ENCODE measurements around the gene MRGPRD. TPM values are rescaled to one million over a fixed set of nuclear protein-coding genes. Genes with fewer than 3 reads are reported as not detected.

MRGPRD gene
- total RNA-seq, 1 donor from 2014 or later = not detected

DNA sequence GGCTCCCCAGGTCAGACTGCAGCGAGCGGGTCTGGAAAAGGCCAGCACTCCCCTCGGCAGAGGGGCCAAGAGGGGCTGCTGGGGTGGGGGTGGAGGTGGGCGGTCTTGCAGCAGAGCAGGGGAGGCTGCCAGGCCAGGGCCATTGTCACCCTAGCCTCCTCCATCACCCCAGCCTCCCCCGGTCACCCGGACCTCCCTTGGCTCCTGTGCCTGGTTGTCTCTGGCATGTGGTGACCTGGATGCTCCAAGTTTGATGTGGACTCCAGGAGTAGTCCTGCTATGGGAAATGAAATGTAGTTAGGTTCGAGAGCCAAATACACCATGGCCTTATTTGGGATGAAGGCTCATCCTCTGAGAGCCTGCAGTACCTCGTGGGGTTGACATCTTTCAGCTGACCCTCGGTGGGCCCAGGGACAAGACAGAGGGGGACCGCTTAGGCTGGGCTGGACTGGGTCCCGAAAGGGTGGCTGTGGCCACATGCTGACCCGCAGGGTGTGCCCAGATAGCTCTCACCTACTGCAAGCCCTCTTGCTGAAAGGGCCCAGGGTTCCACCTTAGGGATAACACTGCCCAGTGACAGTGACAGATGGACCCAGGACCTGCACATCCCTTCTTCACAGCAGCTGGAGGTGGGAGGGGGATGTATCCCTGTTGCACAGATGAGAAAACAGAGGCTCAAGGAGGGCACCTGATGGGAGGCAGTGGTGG is 24.1 kb downstream of the MRGPRD start:
- no peak for DNase-seq (ENCODE audit: extremely low spot score, unreplicated experiment)
- Mint-ChIP-seq H3K36me3 (no peaks in the 10 kb centered on the region), H3K27me3 (no peaks in the 10 kb centered on the region), H3K9me3 (no peaks in the 10 kb centered on the region), H3K4me1 (ENCODE audit: unreplicated experiment) (no peaks in the 10 kb centered on the region), H3K4me3 (no peak overlapping the region), H3K27ac (no peak overlapping the region)
- TF ChIP-seq, protein P1, sequence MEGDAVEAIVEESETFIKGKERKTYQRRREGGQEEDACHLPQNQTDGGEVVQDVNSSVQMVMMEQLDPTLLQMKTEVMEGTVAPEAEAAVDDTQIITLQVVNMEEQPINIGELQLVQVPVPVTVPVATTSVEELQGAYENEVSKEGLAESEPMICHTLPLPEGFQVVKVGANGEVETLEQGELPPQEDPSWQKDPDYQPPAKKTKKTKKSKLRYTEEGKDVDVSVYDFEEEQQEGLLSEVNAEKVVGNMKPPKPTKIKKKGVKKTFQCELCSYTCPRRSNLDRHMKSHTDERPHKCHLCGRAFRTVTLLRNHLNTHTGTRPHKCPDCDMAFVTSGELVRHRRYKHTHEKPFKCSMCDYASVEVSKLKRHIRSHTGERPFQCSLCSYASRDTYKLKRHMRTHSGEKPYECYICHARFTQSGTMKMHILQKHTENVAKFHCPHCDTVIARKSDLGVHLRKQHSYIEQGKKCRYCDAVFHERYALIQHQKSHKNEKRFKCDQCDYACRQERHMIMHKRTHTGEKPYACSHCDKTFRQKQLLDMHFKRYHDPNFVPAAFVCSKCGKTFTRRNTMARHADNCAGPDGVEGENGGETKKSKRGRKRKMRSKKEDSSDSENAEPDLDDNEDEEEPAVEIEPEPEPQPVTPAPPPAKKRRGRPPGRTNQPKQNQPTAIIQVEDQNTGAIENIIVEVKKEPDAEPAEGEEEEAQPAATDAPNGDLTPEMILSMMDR (conservative IDR thresholded peaks at IDR 0.05) = peak; percentile 1

DNA sequence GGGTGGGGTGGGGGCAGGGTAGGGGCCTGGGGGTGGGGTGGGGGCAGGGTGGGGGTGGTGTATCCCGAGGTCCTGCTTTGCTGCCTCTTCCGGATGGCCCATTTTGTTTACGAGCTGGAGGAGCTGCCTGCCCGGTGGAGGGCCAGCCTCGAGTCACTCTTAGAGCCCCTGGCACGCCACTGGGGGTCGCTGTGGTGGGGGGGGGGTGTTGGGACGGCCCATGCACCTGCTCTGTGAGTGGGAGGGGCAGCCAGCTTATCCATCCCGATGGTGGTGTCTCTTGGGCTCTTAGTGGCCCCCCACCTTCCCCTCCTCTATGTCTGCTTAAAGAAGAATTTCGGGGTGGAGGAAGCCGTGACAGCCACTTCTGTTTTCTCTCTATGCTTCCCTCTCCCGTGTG is 24.6 kb downstream of the MRGPRD start:
- DNase-seq (ENCODE audit: extremely low spot score, unreplicated experiment) = no peak
- Mint-ChIP-seq H3K9me3 (no peaks in the 10 kb centered on the region), H3K27me3 (no peaks in the 10 kb centered on the region), H3K27ac (no peak overlapping the region), H3K36me3 (no peaks in the 10 kb centered on the region), H3K4me1 (ENCODE audit: unreplicated experiment) (no peaks in the 10 kb centered on the region), H3K4me3 (no peak overlapping the region)
- TF ChIP-seq, protein P1 (conservative IDR thresholded peaks at IDR 0.05) = peak; percentile 47

DNA sequence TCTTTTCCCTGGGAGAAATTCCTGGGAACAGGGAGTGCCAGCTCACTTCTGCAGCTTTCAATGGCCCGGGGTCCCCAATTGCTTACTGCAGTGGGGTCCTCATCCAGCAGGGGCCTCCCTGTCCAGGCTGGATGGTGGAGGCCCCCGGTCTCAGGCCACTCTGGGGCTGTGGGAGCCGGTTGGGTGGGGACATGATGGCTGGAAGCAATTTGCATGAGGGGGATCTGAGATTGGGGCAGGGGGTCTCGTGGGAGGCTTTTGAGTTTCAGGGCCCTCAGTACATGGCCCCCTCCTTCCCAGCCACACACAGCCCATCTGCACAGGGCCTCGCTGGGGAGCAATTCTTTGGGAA is 25.2 kb downstream of the MRGPRD start:
- no peaks in the 10 kb centered on the region for H3K27me3 Mint-ChIP-seq
- TF ChIP-seq, protein P1 (conservative IDR thresholded peaks at IDR 0.05) = no peak
- no peaks in the 10 kb centered on the region for H3K4me1 Mint-ChIP-seq (ENCODE audit: unreplicated experiment)

DNA sequence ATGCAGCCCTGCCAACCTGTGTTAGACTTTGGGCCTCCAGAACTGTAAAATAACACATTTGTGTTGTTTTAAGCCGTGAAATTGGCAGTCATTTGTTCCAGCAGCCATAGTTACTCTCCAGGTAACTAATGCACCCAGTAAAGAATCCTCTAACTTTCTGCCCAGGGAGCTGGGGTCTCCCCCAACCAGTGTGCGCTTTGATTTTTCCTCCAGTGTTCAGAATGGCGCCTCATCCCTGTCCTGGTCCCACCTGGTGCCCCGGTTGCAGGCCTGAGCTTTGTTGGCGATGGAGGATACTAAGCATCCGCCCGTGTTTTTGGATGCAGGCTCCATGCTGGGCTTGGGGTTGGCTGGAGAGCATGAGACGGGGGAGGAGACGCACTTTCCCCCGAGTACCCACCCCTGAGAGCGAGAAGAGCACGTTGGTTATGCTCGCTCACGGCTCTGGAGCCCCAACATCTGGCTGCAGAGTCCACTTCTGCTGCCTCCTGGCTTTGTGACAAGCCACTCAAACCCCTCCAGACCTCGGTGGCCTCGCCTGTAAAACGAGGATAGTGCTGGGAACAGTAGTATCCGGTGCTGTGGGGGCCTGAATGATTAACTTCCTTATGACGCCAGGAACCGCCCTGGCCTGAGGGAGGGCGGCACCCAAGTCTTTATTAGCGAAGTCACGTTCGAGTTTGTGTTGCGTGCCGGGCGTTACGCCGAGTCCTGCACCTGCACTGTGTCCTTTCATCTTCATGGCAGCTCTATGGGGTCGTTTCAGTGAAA is 25.8 kb downstream of the MRGPRD start:
- Mint-ChIP-seq H3K4me1 (ENCODE audit: unreplicated experiment) (no peaks in the 10 kb centered on the region), H3K36me3 (no peaks in the 10 kb centered on the region), H3K4me3 (no peak overlapping the region), H3K27ac (no peak overlapping the region), H3K27me3 (no peaks in the 10 kb centered on the region), H3K9me3 (no peaks in the 10 kb centered on the region)
- DNase-seq (ENCODE audit: extremely low spot score, unreplicated experiment) = no peak
- TF ChIP-seq, protein P1 (conservative IDR thresholded peaks at IDR 0.05) = no peak

More for the DNA sequence above, 25.2 kb downstream of the MRGPRD start:
- DNase-seq (ENCODE audit: extremely low spot score, unreplicated experiment) = no peak
- Mint-ChIP-seq H3K9me3 (no peaks in the 10 kb centered on the region), H3K4me3 (no peak overlapping the region), H3K27ac (no peak overlapping the region), H3K36me3 (no peaks in the 10 kb centered on the region)

DNA sequence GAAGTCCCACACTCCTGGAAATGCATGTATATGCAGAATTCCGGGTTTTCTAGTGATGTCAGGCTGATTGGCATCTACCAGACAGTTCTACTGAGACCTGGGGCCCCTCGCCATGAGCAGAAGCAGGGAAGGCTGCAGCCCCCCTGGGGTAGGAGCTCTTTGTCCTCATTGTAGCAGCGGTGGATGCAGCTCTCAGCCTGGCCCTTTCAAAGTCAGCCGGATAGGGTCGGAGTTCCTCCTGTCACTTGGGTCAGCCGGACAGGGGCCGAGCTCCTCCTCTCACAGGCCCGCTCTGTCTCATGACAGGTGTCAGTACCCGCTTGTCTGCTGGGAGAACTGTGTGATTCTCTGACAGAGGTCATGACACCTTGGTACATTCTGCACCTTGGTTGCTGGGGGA is 30.0 kb downstream of the MRGPRD start:
- TF ChIP-seq, protein P1 (conservative IDR thresholded peaks at IDR 0.05) = no peak
- Mint-ChIP-seq H3K27ac (no peak overlapping the region), H3K36me3 (no peaks in the 10 kb centered on the region), H3K4me1 (ENCODE audit: unreplicated experiment) (peaks cover 10% of the 10 kb centered on the region), H3K27me3 (no peaks in the 10 kb centered on the region), H3K4me3 (no peak overlapping the region), H3K9me3 (no peaks in the 10 kb centered on the region)
- no peak for DNase-seq (ENCODE audit: extremely low spot score, unreplicated experiment)

Measured in type B pancreatic cell (in vitro differentiated cells).